Measurements from ENCODE around the gene COL19A1.
"Not testable (repeated sequence)": the region's sequence is repeated elsewhere in the genome, so short reads cannot be mapped to it uniquely, and the experiment has no call there.

Gene COL19A1

DNA sequence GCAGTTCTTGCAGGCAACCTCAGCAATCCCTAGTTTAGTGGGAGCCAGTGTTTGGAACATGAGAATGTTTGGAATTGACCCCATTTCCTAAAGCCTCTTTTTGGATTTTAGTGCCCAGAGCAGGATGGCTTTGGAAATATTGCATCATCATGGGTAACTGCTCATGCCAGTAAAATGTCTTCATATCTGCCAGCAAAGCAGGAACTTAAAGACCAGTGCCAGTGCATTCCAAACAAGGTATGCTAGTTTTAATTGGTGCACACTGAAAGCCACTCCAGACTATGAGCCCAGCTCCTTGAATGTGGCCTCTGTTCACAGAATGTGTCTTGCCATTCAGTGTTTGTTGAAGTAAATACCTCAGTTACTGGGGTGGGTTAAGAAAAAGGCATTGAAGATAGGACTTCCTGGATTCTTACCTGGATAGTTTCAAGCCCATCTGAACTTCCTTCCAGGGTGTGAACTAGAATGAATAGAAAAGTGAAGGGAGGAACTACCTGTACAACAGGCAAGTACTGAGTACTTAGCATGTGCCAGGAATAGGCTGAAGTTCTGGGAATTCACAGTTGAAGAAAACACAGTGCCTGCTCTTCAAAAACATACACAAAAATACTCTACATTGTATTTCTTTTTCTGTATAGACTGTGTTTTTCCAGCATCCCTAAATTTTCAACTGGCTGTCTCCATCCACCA is 70.5 kb downstream of the COL19A1 start:
- H3K27ac ChIP-seq (ENCODE audit: low read depth, low read length), result no peak overlapping the region
- no peak overlapping the region for H3K4me3 ChIP-seq (ENCODE audit: low read depth, low read length)
- no peaks in the 10 kb centered on the region for H3K4me1 ChIP-seq (ENCODE audit: control insufficient read depth, insufficient read depth, low read length)
- no peaks in the 10 kb centered on the region for H3K27me3 ChIP-seq (ENCODE audit: control insufficient read depth, insufficient read depth, low read length)
- H3K36me3 ChIP-seq (ENCODE audit: control insufficient read depth, insufficient read depth, low read length), result no peaks in the 10 kb centered on the region
- no peaks in the 10 kb centered on the region for H3K9me3 ChIP-seq (ENCODE audit: control insufficient read depth, insufficient read depth, low read depth, low read length)
- no peak overlapping the region for H3K9ac ChIP-seq (ENCODE audit: low read length)

DNA sequence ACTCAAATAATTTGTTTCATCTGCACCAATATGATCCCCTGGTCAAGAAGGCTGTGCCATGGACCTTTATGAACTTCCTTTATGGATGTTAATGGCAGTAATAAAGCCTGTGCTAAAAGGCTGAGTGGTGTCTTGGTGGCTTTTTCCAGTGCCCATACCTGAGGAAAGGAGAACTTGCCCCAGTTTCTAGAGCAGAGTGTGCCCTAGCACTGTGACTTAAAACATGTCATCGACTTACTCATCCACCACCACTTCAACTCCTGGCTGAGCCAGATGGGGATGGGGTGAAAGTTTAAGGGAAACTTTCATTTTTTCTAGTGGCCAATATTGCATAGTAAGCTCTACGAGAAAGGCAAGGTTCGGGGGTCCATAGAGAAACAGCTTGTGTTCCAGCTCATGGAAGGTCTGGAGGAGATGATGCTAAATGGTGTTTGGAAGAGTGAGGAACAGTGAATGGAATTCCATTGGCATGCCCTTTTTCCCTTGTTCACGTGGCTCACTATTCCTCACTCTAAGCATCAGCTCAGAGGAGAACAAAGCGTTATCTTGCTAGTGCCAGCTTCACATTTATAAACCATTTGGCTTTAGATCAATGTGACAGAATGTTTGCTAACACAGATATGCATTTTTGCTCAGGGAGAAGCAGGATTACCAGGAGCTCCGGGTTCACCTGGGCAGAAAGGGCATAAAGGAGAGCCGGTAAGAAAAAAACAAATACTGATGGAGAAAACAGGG is 71.2 kb downstream of the COL19A1 start:
- H3K9ac ChIP-seq (ENCODE audit: low read length), result no peak overlapping the region
- H3K4me3 ChIP-seq (ENCODE audit: low read depth, low read length), result no peak overlapping the region
- H3K4me1 ChIP-seq (ENCODE audit: control insufficient read depth, insufficient read depth, low read length), result no peaks in the 10 kb centered on the region
- no peaks in the 10 kb centered on the region for H3K9me3 ChIP-seq (ENCODE audit: control insufficient read depth, insufficient read depth, low read depth, low read length)
- no peaks in the 10 kb centered on the region for H3K36me3 ChIP-seq (ENCODE audit: control insufficient read depth, insufficient read depth, low read length)
- no peaks in the 10 kb centered on the region for H3K27me3 ChIP-seq (ENCODE audit: control insufficient read depth, insufficient read depth, low read length)
- H3K27ac ChIP-seq (ENCODE audit: low read depth, low read length), result no peak overlapping the region

GRCh38 chr6:69942485-69942884 is 76.1 kb downstream of the COL19A1 start:
- Histone ChIP-seq H3K4me3 (ENCODE audit: low read depth, low read length) (no peak overlapping the region), H3K27ac (ENCODE audit: low read depth, low read length) (no peak overlapping the region), H3K9ac (ENCODE audit: low read length) (no peak overlapping the region), H3K27me3 (ENCODE audit: control insufficient read depth, insufficient read depth, low read length) (no peaks in the 10 kb centered on the region), H3K36me3 (ENCODE audit: control insufficient read depth, insufficient read depth, low read length) (no peaks in the 10 kb centered on the region), H3K9me3 (ENCODE audit: control insufficient read depth, insufficient read depth, low read depth, low read length) (no peaks in the 10 kb centered on the region), H3K4me1 (ENCODE audit: control insufficient read depth, insufficient read depth, low read length) (no peaks in the 10 kb centered on the region)

- no peaks in the 10 kb centered on the region for H3K36me3 ChIP-seq (ENCODE audit: control insufficient read depth, insufficient read depth, low read length)
- H3K9me3 ChIP-seq (ENCODE audit: control insufficient read depth, insufficient read depth, low read depth, low read length), result no peaks in the 10 kb centered on the region
- H3K27ac ChIP-seq (ENCODE audit: low read depth, low read length), result no peak overlapping the region
- no peak overlapping the region for H3K9ac ChIP-seq (ENCODE audit: low read length)
- H3K27me3 ChIP-seq (ENCODE audit: control insufficient read depth, insufficient read depth, low read length), result no peaks in the 10 kb centered on the region
- H3K4me3 ChIP-seq (ENCODE audit: low read depth, low read length), result no peak overlapping the region
- H3K4me1 ChIP-seq (ENCODE audit: control insufficient read depth, insufficient read depth, low read length), result no peaks in the 10 kb centered on the region
Measured at GRCh38 chr6:69945192-69945591, 78.8 kb downstream of the COL19A1 start.

DNA sequence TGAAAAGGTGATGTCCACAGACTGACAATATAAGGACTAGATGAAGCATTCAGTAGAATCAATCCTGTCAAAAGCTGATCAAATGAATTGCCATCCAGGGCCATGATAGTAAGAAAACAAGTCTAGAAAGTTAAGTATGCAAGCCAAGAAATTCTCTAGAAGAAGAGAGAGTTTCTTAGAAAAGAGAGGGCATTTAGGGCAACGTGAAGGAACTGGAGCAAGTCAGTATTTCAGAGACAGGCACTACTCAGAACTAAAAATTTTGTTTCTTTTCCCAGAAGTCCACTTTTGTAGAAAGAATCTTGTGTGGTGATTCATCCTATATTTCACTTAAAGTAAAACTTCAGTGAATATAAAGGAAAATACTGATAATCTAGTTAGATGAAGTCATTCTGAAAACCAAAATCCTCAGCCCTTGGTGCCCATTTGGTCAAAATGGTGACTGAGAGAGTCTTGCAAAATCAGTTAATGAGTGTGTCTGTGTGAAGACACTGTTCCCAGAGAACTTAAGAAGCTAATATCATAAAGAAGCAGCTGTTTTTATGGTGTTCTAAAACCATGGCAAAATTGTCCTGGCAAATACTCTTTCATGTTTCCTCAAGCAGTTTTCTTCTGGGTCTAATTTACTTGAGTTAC is 82.2 kb downstream of the COL19A1 start:
- H3K9me3 ChIP-seq (ENCODE audit: control insufficient read depth, insufficient read depth, low read depth, low read length), result no peaks in the 10 kb centered on the region

DNA sequence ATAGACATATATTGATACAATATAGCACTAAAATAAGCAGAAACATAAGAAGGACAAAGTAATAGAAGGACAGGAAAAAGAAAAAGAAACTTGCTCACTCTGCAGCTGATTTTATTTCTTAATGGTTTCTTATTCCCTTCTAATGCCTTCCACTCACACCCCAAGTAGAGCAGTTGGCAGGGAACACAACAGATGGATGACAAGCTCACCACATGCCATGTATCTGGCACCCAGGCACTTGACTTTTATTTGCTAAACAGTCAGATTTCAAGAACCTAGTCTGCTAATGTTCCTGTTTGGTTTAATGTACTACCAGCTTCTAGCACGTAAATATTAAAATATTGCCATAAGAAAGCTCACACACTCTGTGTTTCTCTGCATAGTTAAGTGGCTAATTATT is 87.1 kb downstream of the COL19A1 start:
- H3K9me3 ChIP-seq (ENCODE audit: control insufficient read depth, insufficient read depth, low read depth, low read length), result no peaks in the 10 kb centered on the region
- H3K9ac ChIP-seq (ENCODE audit: low read length), result no peak overlapping the region
- H3K27me3 ChIP-seq (ENCODE audit: control insufficient read depth, insufficient read depth, low read length), result no peaks in the 10 kb centered on the region
- no peaks in the 10 kb centered on the region for H3K36me3 ChIP-seq (ENCODE audit: control insufficient read depth, insufficient read depth, low read length)
- no peak overlapping the region for H3K4me3 ChIP-seq (ENCODE audit: low read depth, low read length)
- no peaks in the 10 kb centered on the region for H3K4me1 ChIP-seq (ENCODE audit: control insufficient read depth, insufficient read depth, low read length)
- H3K27ac ChIP-seq (ENCODE audit: low read depth, low read length), result no peak overlapping the region

More for the DNA sequence above, 82.2 kb downstream of the COL19A1 start:
- H3K4me1 ChIP-seq (ENCODE audit: control insufficient read depth, insufficient read depth, low read length), result no peaks in the 10 kb centered on the region
- H3K9ac ChIP-seq (ENCODE audit: low read length), result no peak overlapping the region
- no peak overlapping the region for H3K27ac ChIP-seq (ENCODE audit: low read depth, low read length)
- H3K4me3 ChIP-seq (ENCODE audit: low read depth, low read length), result no peak overlapping the region
- H3K36me3 ChIP-seq (ENCODE audit: control insufficient read depth, insufficient read depth, low read length), result no peaks in the 10 kb centered on the region
- no peaks in the 10 kb centered on the region for H3K27me3 ChIP-seq (ENCODE audit: control insufficient read depth, insufficient read depth, low read length)

DNA sequence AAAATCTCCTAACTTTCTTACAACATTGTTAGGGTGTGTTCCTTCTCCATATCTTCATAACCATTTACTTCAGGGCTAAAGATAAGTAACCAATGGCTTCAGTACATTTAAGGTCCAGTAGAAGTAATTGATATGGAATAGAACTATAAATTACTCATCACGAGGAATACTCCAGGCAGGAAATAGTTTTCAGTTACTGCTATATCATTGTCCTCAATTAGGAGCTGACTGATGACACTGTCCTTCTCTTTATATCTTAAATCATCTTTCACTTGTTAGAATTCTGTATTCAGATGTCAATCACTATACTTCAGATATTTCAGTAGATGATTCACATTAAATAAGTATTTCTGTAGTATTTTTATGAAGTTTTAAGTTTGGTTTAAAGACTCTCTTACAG is 88.4 kb downstream of the COL19A1 start:
- no peak overlapping the region for H3K9ac ChIP-seq (ENCODE audit: low read length)
- H3K27ac ChIP-seq (ENCODE audit: low read depth, low read length), result no peak overlapping the region
- no peaks in the 10 kb centered on the region for H3K4me1 ChIP-seq (ENCODE audit: control insufficient read depth, insufficient read depth, low read length)
- H3K9me3 ChIP-seq (ENCODE audit: control insufficient read depth, insufficient read depth, low read depth, low read length), result no peaks in the 10 kb centered on the region
- H3K36me3 ChIP-seq (ENCODE audit: control insufficient read depth, insufficient read depth, low read length), result no peaks in the 10 kb centered on the region
- H3K4me3 ChIP-seq (ENCODE audit: low read depth, low read length), result no peak overlapping the region
- no peaks in the 10 kb centered on the region for H3K27me3 ChIP-seq (ENCODE audit: control insufficient read depth, insufficient read depth, low read length)

DNA sequence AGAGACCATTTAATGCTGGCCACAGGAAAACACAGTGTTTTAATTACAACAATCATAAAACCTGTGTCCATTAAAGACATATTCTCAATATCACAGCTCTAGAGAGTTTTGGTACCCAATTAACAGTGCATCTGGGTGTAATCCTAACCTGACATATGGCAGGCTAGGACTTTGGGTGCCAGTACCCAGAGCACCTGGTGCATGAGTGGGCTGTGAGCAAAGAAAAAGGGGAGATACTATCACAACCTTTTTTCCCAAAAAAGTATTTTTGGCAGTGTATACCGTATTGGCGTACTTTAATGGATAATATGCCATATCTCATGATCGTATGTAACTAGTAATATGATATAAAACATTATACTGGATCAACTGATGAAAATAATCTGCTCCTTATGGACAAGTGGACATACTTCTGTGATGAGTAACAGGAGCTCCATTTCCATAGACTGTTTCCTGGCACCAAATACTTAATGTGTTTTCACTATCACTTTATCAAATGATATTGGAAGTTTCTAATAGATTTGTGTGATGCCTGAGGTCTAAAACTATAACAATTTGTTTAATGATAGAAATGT is 91.7 kb downstream of the COL19A1 start:
- Histone ChIP-seq H3K4me3 (ENCODE audit: low read depth, low read length) (no peak overlapping the region), H3K27me3 (ENCODE audit: control insufficient read depth, insufficient read depth, low read length) (no peaks in the 10 kb centered on the region), H3K27ac (ENCODE audit: low read depth, low read length) (no peak overlapping the region), H3K9me3 (ENCODE audit: control insufficient read depth, insufficient read depth, low read depth, low read length) (no peaks in the 10 kb centered on the region), H3K36me3 (ENCODE audit: control insufficient read depth, insufficient read depth, low read length) (no peaks in the 10 kb centered on the region), H3K4me1 (ENCODE audit: control insufficient read depth, insufficient read depth, low read length) (no peaks in the 10 kb centered on the region), H3K9ac (ENCODE audit: low read length) (no peak overlapping the region)

DNA sequence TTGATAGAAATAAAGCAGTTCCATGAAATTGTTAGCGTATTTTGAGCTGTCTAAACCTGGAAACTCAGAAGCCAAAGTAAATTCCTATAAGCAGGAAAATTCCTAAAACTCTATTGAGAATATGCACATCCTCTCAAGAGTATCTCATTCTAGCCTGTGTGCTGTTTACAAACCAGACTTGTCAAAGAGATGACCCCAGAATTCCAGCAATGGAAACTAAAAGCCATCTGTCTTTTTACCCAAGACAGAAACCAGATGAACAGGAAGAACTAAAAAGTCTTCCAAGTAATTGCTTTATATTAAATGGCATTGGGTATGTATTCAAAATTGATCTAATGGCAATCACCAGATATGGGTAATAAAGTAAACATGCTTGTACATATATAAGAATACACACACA is 92.6 kb downstream of the COL19A1 start:
- Histone ChIP-seq H3K27ac (ENCODE audit: low read depth, low read length) (no peak overlapping the region), H3K36me3 (ENCODE audit: control insufficient read depth, insufficient read depth, low read length) (no peaks in the 10 kb centered on the region), H3K4me3 (ENCODE audit: low read depth, low read length) (no peak overlapping the region), H3K4me1 (ENCODE audit: control insufficient read depth, insufficient read depth, low read length) (no peaks in the 10 kb centered on the region), H3K9ac (ENCODE audit: low read length) (no peak overlapping the region), H3K27me3 (ENCODE audit: control insufficient read depth, insufficient read depth, low read length) (no peaks in the 10 kb centered on the region), H3K9me3 (ENCODE audit: control insufficient read depth, insufficient read depth, low read depth, low read length) (no peaks in the 10 kb centered on the region)

DNA sequence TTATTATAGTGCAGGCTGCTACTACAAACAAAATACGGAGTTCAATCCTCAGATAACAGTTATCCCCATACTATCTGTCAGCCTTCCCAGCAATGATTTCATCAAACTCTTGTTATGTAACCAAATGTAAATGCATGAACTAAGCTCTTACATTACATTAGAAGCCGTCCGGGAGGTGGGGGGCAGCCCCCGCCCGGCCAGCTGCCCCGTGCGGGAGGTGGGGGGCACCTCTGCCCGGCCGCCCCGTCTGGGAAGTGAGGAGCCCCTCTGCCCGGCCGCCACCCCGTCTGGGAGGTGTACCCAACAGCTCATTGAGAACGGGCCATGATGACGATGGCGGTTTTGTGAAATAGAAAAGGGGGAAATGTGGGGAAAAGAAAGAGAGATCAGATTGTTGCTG is 99.6 kb downstream of the COL19A1 start:
- not testable (repeated sequence) for H3K36me3 ChIP-seq (ENCODE audit: control insufficient read depth, insufficient read depth, low read length); H3K9me3 ChIP-seq (ENCODE audit: control insufficient read depth, insufficient read depth, low read depth, low read length); H3K9ac ChIP-seq (ENCODE audit: low read length); H3K4me1 ChIP-seq (ENCODE audit: control insufficient read depth, insufficient read depth, low read length); H3K4me3 ChIP-seq (ENCODE audit: low read depth, low read length); H3K27me3 ChIP-seq (ENCODE audit: control insufficient read depth, insufficient read depth, low read length); H3K27ac ChIP-seq (ENCODE audit: low read depth, low read length)

- H3K4me1 ChIP-seq (ENCODE audit: control insufficient read depth, insufficient read depth, low read length), result peaks cover 5% of the 10 kb centered on the region; the same call in 1 of the 2 replicates
- no peaks in the 10 kb centered on the region for H3K9me3 ChIP-seq (ENCODE audit: control insufficient read depth, insufficient read depth, low read depth, low read length)
- no peaks in the 10 kb centered on the region for H3K36me3 ChIP-seq (ENCODE audit: control insufficient read depth, insufficient read depth, low read length)
- H3K9ac ChIP-seq (ENCODE audit: low read length), result no peak overlapping the region
- H3K27me3 ChIP-seq (ENCODE audit: control insufficient read depth, insufficient read depth, low read length), result no peaks in the 10 kb centered on the region
- H3K4me3 ChIP-seq (ENCODE audit: low read depth, low read length), result no peak overlapping the region
- H3K27ac ChIP-seq (ENCODE audit: low read depth, low read length), result no peak overlapping the region
Measured at GRCh38 chr6:69973138-69973537, 106.8 kb downstream of the COL19A1 start.
